Tibial artery (tissue), 4 donors: ENCODE measurements around the gene THBS2.

ENCODE experiments used
- DNase-seq, 2 donors: peaks; one replicate each; pipeline ENCODE4 v3.0.0-alpha.2; 2019
- H3K27ac ChIP-seq, 2 donors: fragments of 200-600 bp; sonication (generic) in 1 of 2; 1 replicate in 1 of 2; 2 replicates in 1 of 2; pipeline ENCODE4 v1.5.1; 2018 to 2019; ENCODE audit warnings: mild to moderate bottlenecking in 1 of 2
- H3K27me3 ChIP-seq, 2 donors: fragments of 200-600 bp; sonication (generic) in 1 of 2; one replicate each; pipeline versions ENCODE4 v1.5.1 to v1.6.0; 2016 to 2019
- H3K36me3 ChIP-seq, 3 donors: fragments of 200-600 bp; sonication (generic) in 2 of 3; one replicate each; pipeline ENCODE4 v1.5.1; 2016 to 2019; ENCODE audit warnings: mild to moderate bottlenecking in 2 of 3
- H3K4me1 ChIP-seq, 4 donors: fragments of 200-600 bp; sonication (generic) in 2 of 4; 1 replicate in 3 of 4; 2 replicates in 1 of 4; pipeline ENCODE4 v1.5.1; 2016 to 2019
- H3K4me3 ChIP-seq, 2 donors: fragments of 200-600 bp; sonication (generic) in 1 of 2; 1 replicate in 1 of 2; 2 replicates in 1 of 2; pipeline ENCODE4 v1.5.1; 2018 to 2019; ENCODE audit warnings: mild to moderate bottlenecking in 2 of 2
- H3K9me3 ChIP-seq, 3 donors: fragments of 200-600 bp; sonication (generic) in 1 of 3; one replicate each; pipeline ENCODE4 v1.5.1; 2016 to 2019
- CTCF ChIP-seq, 2 experiments: fragments of 200-600 bp in 1 of 2; fragments of 450-650 bp in 1 of 2; IDR thresholded peaks; one replicate each; pipeline ENCODE4 v1.5.1; 2017 to 2019; ENCODE audit warnings: antibody characterized with exemption in 2 of 2, mild to moderate bottlenecking in 1 of 2, moderate library complexity in 1 of 2
- intact Hi-C: fragments of 100-400 bp; cut with DNase I; formaldehyde crosslinking; loops from one replicate; pipeline ENCODE4 v1.15.0; 2023; ENCODE audit warnings: low total_unique reads

The THBS2 gene

GRCh38 chr6:169285165-169285564 lies 31.5 kb upstream of the THBS2 start:
- no peak overlapping the region for H3K4me3 ChIP-seq
- H3K9me3 ChIP-seq = no peaks in the 10 kb centered on the region
- no peak overlapping the region for H3K27ac ChIP-seq
- intact Hi-C loops = no loop called here
- no peak for TF ChIP-seq CTCF (IDR thresholded peaks at IDR 0.05)
- peaks cover 0 to 11% (median 0%) of the 10 kb centered on the region in 4 donors for H3K4me1 ChIP-seq
- no peaks in the 10 kb centered on the region for H3K36me3 ChIP-seq
- no peak for DNase-seq
- H3K27me3 ChIP-seq = no peaks in the 10 kb centered on the region

- no peak overlapping the region for H3K4me3 ChIP-seq
- H3K4me1 ChIP-seq = peaks cover 0 to 7% (median 0%) of the 10 kb centered on the region in 4 donors
- no peaks in the 10 kb centered on the region for H3K9me3 ChIP-seq
- H3K36me3 ChIP-seq = no peaks in the 10 kb centered on the region
- intact Hi-C loops = no loop called here
- DNase-seq = no peak
- no peak for TF ChIP-seq CTCF (IDR thresholded peaks at IDR 0.05)
- H3K27ac ChIP-seq = no peak overlapping the region
- no peaks in the 10 kb centered on the region for H3K27me3 ChIP-seq
Observed at GRCh38 chr6:169283924-169284323, 30.3 kb upstream of the THBS2 start.

- no peak for TF ChIP-seq CTCF (IDR thresholded peaks at IDR 0.05)
- Histone ChIP-seq H3K27ac (no peak overlapping the region), H3K27me3 (no peaks in the 10 kb centered on the region), H3K4me1 (no peaks in the 10 kb centered on the region), H3K9me3 (no peaks in the 10 kb centered on the region), H3K4me3 (no peak overlapping the region), H3K36me3 (no peaks in the 10 kb centered on the region)
- DNase-seq = peak in 1 of 2 donors; percentile 61
- intact Hi-C loops = no loop called here
Observed at GRCh38 chr6:169282043-169282442, 28.4 kb upstream of the THBS2 start.

GRCh38 chr6:169277619-169278018 lies 24.0 kb upstream of the THBS2 start:
- H3K9me3 ChIP-seq = no peaks in the 10 kb centered on the region
- TF ChIP-seq CTCF (IDR thresholded peaks at IDR 0.05) = no peak
- H3K27me3 ChIP-seq = no peaks in the 10 kb centered on the region
- intact Hi-C loops = no loop called here
- no peaks in the 10 kb centered on the region for H3K36me3 ChIP-seq
- H3K4me1 ChIP-seq = no peaks in the 10 kb centered on the region
- DNase-seq = no peak
- H3K27ac ChIP-seq = no peak overlapping the region
- H3K4me3 ChIP-seq = no peak overlapping the region

GRCh38 chr6:169274781-169275180 lies 21.1 kb upstream of the THBS2 start:
- intact Hi-C loops = no loop called here

More at GRCh38 chr6:169274781-169275180, 21.1 kb upstream of the THBS2 start:
- no peak for TF ChIP-seq CTCF (IDR thresholded peaks at IDR 0.05)
- Histone ChIP-seq H3K9me3 (no peaks in the 10 kb centered on the region), H3K27me3 (no peaks in the 10 kb centered on the region), H3K27ac (no peak overlapping the region), H3K4me3 (no peak overlapping the region), H3K36me3 (no peaks in the 10 kb centered on the region), H3K4me1 (peaks cover 0 to 7% (median 0%) of the 10 kb centered on the region in 4 donors)
- DNase-seq = no peak
